Endothelial cell of umbilical vein (primary cell): ENCODE results near the gene SPOPL. TPM values are rescaled to one million over a fixed set of nuclear protein-coding genes. Genes with fewer than 3 reads are reported as not detected.

Experiments
- BruUV-seq: library from RNA; stranded (reverse); fragments of 400-500 nt; replicated peaks from 2 replicates; lab custom pipeline; 2021; lab: Mats Ljungman, UMichigan
- CTCF ChIA-PET: fragments of 300-600, 350-600 bp; sonication (Branson Sonifier 250); formaldehyde crosslinking; loops from one replicate; lab custom pipeline; 2021; ENCODE audit warnings: antibody characterized with exemption, inconsistent platforms; lab: Charles Lee
- POLR2A ChIA-PET: fragments of 300-600, 350-600 bp; sonication (Branson Sonifier 250); formaldehyde crosslinking; loops from one replicate; lab custom pipeline; 2021; ENCODE audit warnings: antibody characterized with exemption, inconsistent platforms; lab: Charles Lee
- DNase-seq: peaks from one replicate; pipeline ENCODE4 v3.0.0-alpha.2; 2011; ENCODE audit warnings: low read depth, low spot score
- FAIRE-seq: peaks from 2 replicates; lab custom pipeline; 2011; peaks lifted over from hg19 to GRCh38; lab: Jason Lieb, UNC
- H2AFZ ChIP-seq: 2 replicates; pipeline ENCODE4 v1.6.0; 2012; ENCODE audit warnings: low read depth, low read length, control low read depth, inconsistent platforms
- H3K27ac ChIP-seq: 2 replicates; pipeline ENCODE4 v1.5.1; 2011; ENCODE audit warnings: low read depth, mild to moderate bottlenecking, control low read depth, low read length, moderate library complexity; ENCODE audit not compliant: insufficient read depth
- H3K27me3 ChIP-seq, 2 experiments: 2 replicates each; pipeline versions ENCODE4 v1.6.0 to v1.6.1; 2011; ENCODE audit warnings: low read length in 2 of 2, mixed read lengths in 1 of 2; ENCODE audit not compliant: control insufficient read depth in 2 of 2, insufficient read depth in 2 of 2
- H3K36me3 ChIP-seq, 2 experiments: 2 replicates in 1 of 2; 3 replicates in 1 of 2; pipeline ENCODE4 v1.5.1; 2011; ENCODE audit warnings: low read length in 2 of 2, mild to moderate bottlenecking in 1 of 2, moderate library complexity in 1 of 2; ENCODE audit not compliant: control insufficient read depth in 2 of 2, insufficient read depth in 2 of 2; ENCODE audit errors: extremely low read depth in 1 of 2
- H3K4me1 ChIP-seq: 3 replicates; pipeline ENCODE4 v1.5.1; 2011; ENCODE audit warnings: mild to moderate bottlenecking, low read length; ENCODE audit not compliant: control insufficient read depth, insufficient read depth; ENCODE audit errors: extremely low read depth
- H3K4me2 ChIP-seq: 2 replicates; pipeline ENCODE4 v1.6.1; 2011; ENCODE audit warnings: low read length, control low read depth, mixed read lengths; ENCODE audit not compliant: insufficient read depth
- H3K4me3 ChIP-seq, 3 experiments: fragments of 200-600 bp in 1 of 3; sonication (generic), shearing (Covaris generic) in 1 of 3; replicated peaks in 1 of 3; 2 replicates each; pipeline ENCODE4 v1.5.1; 2011 to 2016; ENCODE audit warnings: control low read depth in 3 of 3, low read length in 3 of 3, mild to moderate bottlenecking in 2 of 3, inconsistent platforms in 1 of 3, low read depth in 1 of 3, moderate library complexity in 1 of 3; ENCODE audit not compliant: insufficient read depth in 1 of 3
- H3K79me2 ChIP-seq: 2 replicates; pipeline ENCODE4 v1.6.0; 2012; ENCODE audit warnings: low read length, inconsistent platforms; ENCODE audit not compliant: control insufficient read depth, insufficient read depth
- H3K9ac ChIP-seq: replicated peaks from 2 replicates; pipeline ENCODE3; 2011; ENCODE audit warnings: low read length, control low read depth; ENCODE audit not compliant: insufficient read depth; ENCODE audit errors: extremely low read depth
- H3K9me1 ChIP-seq: replicated peaks from 3 replicates; pipeline ENCODE4 v1.6.0; 2011; ENCODE audit warnings: mild to moderate bottlenecking, low read length; ENCODE audit not compliant: control insufficient read depth, insufficient read depth; ENCODE audit errors: extremely low read depth
- H3K9me3 ChIP-seq: replicated peaks from 2 replicates; pipeline ENCODE4 v1.5.1; 2012; ENCODE audit warnings: low read length, inconsistent platforms; ENCODE audit not compliant: control insufficient read depth, insufficient read depth
- H4K20me1 ChIP-seq: replicated peaks from 2 replicates; pipeline ENCODE3; 2011; ENCODE audit warnings: mild to moderate bottlenecking, low read length; ENCODE audit not compliant: control insufficient read depth, insufficient read depth; ENCODE audit errors: extremely low read depth
- EZH2 ChIP-seq: IDR thresholded peaks from 2 replicates; pipeline ENCODE4 v1.6.1; 2012; ENCODE audit warnings: borderline replicate concordance, low read depth, mild to moderate bottlenecking, moderate library complexity, low read length, inconsistent platforms; ENCODE audit not compliant: severe bottlenecking
- FOS ChIP-seq: IDR thresholded peaks from 2 replicates; pipeline ENCODE4 v1.6.1; 2011; ENCODE audit warnings: mild to moderate bottlenecking, low read length, moderate library complexity, borderline replicate concordance; ENCODE audit not compliant: insufficient read depth
- GATA2 ChIP-seq: IDR thresholded peaks from 2 replicates; pipeline ENCODE4 v1.7.0; 2011; ENCODE audit warnings: low read depth, mild to moderate bottlenecking, moderate library complexity, mixed read lengths, low read length; ENCODE audit not compliant: insufficient read length, insufficient read depth
- JUN ChIP-seq: IDR thresholded peaks from 2 replicates; pipeline ENCODE4 v1.6.1; 2011; ENCODE audit warnings: borderline replicate concordance, low read depth; ENCODE audit not compliant: insufficient read length, insufficient read depth
- MYC ChIP-seq: IDR thresholded peaks from one replicate; pipeline ENCODE4 v1.6.1; 2011; ENCODE audit warnings: mild to moderate bottlenecking, low read depth, low read length
- POLR2A ChIP-seq: IDR thresholded peaks from 2 replicates; pipeline ENCODE4 v1.6.1; 2012; ENCODE audit warnings: low read depth, mild to moderate bottlenecking, control low read depth, low read length
- POLR2AphosphoS5 ChIP-seq: IDR thresholded peaks from 2 replicates; pipeline ENCODE4 v1.6.1; 2012; ENCODE audit warnings: low read depth, mild to moderate bottlenecking, control low read depth, low read length, moderate library complexity; ENCODE audit not compliant: insufficient read depth
- dilution Hi-C: fragments of 300-500 bp; cut with MboI; formaldehyde crosslinking; loops from one replicate; pipeline ENCODE4 v1.15.0; 2019; ENCODE audit warnings: low sequenced_read_pairs; ENCODE audit not compliant: extremely low pct_ligation_motif_present
- intact Hi-C: fragments of 100-400 bp; cut with micrococcal nuclease; formaldehyde crosslinking; loops from one replicate; pipeline ENCODE4 v1.10.0; 2022
- polyA plus RNA-seq, 4 experiments: library from polyadenylated mRNA; depleted of rRNA in 3 of 4; stranded (reverse) in 3 of 4; unstranded in 1 of 4; fragments of >200 nt; gene quantifications; 2 replicates each; pipeline versions ENCODE4 v1.2.1 to v1.2.3, GENCODE V29; 2011 to 2012; ENCODE audit warnings: missing spikeins in 1 of 4
- total RNA-seq: library from RNA; stranded (reverse); gene quantifications from 2 replicates; pipeline ENCODE4 v1.2.3, GENCODE V29; 2021
- TF ChIP-seq, protein P1 (sequence below): IDR thresholded peaks from 2 replicates; pipeline ENCODE4 v1.6.1; 2011; ENCODE audit not compliant: insufficient read depth, insufficient read length
- TF ChIP-seq, protein P2 (sequence below), 2 donors: IDR thresholded peaks; 1 replicate in 1 of 2; 2 replicates in 1 of 2; pipeline ENCODE4 v1.5.1; 2011; ENCODE audit warnings: low read length in 2 of 2, mild to moderate bottlenecking in 2 of 2, moderate library complexity in 2 of 2, control low read depth in 1 of 2, inconsistent platforms in 1 of 2, low read depth in 1 of 2; ENCODE audit not compliant: insufficient read depth in 1 of 2; ENCODE audit errors: extremely low read depth in 1 of 2

SPOPL gene
- total and polyA plus RNA-seq, 2 donors (not counting 3 experiments of a cell fraction or from before 2014, with no cell fraction given), result 3.1 to 17.4 TPM

DNA sequence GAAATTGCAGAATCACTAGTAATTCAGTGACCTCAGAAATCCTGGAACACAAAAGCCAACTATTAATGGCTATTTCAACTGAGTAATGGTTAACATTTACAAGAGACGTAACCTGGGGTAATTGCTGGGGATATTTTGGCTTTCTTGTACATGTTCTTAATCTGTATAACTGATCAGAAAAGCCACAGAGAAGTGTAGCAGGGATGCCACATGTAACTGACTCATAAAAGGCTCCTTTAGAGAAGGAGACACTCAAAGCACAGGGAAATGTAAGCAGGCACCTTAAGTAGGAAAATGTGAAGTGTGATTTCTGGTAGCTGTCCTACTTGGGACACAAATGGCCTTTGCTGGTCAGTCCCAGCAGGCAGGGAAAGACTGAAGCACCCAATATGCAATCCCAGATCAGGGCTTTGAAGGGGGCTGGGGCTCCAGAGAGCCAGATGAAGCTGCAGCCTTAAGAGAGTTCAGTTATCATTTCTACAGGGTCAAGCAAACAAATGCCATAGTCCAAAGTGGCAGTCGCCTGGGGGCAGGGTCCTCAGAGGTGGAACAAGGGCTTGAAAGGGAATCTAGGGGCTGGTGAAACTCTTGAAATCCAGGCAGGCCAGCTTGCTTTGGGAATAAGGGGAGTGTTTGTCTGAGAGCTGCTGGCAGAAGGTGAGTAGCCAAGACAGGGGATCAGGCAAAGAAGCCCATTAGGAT, 7.2 kb upstream of the SPOPL start:
- Histone ChIP-seq H3K9me3 (no peaks in the 10 kb centered on the region), H3K27me3 (no peaks in the 10 kb centered on the region), H4K20me1 (no peaks in the 10 kb centered on the region), H3K36me3 (no peaks in the 10 kb centered on the region), H3K27ac (no peak overlapping the region), H3K9ac (no peak overlapping the region), H3K4me3 (no peak overlapping the region), H3K9me1 (no peaks in the 10 kb centered on the region), H2AFZ (no peak overlapping the region), H3K4me2 (no peak overlapping the region), H3K79me2 (no peaks in the 10 kb centered on the region), H3K4me1 (no peaks in the 10 kb centered on the region)
- ChIA-PET CTCF (no interaction called here), POLR2A (no interaction called here)
- TF ChIP-seq POLR2A (no peak), MYC (no peak), GATA2 (no peak), POLR2AphosphoS5 (no peak), EZH2 (no peak), JUN (no peak), FOS (no peak)
- TF ChIP-seq, protein P1, sequence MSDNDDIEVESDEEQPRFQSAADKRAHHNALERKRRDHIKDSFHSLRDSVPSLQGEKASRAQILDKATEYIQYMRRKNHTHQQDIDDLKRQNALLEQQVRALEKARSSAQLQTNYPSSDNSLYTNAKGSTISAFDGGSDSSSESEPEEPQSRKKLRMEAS, result no peak
- TF ChIP-seq, protein P2, sequence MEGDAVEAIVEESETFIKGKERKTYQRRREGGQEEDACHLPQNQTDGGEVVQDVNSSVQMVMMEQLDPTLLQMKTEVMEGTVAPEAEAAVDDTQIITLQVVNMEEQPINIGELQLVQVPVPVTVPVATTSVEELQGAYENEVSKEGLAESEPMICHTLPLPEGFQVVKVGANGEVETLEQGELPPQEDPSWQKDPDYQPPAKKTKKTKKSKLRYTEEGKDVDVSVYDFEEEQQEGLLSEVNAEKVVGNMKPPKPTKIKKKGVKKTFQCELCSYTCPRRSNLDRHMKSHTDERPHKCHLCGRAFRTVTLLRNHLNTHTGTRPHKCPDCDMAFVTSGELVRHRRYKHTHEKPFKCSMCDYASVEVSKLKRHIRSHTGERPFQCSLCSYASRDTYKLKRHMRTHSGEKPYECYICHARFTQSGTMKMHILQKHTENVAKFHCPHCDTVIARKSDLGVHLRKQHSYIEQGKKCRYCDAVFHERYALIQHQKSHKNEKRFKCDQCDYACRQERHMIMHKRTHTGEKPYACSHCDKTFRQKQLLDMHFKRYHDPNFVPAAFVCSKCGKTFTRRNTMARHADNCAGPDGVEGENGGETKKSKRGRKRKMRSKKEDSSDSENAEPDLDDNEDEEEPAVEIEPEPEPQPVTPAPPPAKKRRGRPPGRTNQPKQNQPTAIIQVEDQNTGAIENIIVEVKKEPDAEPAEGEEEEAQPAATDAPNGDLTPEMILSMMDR (IDR thresholded peaks at IDR 0.05; ENCODE audit: extremely low read depth in 1 of 2, insufficient read depth in 1 of 2, low read depth in 1 of 2, low read length in 2 of 2), result no peak
- intact Hi-C loops, result no loop called here
- BruUV-seq, result no TSS peak
- dilution Hi-C loops, result no loop called here
- DNase-seq, result no peak
- FAIRE-seq, result no peak
